ENCODE data around the gene TNFRSF4. TPM values are rescaled to one million over a fixed set of nuclear protein-coding genes. Genes with fewer than 3 reads are reported as not detected.

TNFRSF4 gene
- total and polyA plus RNA-seq, 2 donors from 2014 or later = 3.3 to 5.1 TPM

DNA sequence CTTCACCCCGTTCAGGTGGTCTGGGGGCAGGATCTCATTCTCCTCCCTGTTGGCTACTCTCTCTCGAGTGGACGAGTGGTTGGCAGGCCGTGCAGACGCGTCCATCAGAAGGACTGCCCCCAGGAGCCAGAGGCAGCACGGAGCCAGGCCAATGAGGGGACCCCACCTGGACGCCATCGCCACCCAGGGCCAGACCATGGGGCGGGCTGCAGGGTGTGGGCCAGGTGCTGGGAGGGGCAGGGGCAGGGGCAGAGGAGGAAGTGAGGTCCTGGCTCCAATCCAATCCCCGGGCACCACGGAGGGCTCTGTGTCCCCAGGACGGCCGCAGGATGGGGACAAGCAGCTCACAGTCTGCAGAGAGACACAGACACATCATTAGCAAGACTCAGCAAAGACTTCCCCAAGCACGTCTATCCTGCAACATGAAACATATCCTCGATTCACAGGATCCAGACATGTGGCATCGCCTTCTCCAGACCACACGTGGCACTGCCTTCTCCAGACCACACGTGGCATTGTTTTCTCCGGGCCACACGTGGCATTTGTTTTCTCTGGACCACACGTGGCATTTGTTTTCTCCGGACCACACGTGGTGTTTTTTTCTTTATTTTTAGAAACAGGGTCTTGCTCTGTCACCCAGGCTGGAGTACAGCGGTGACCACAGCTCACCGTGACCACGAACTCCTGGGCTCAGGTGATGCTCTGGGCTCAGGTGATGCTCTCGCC is 14.8 kb upstream of the TNFRSF4 start:
- Histone ChIP-seq H3K4me1 (ENCODE audit: control insufficient read depth in 2 of 3, insufficient read depth in 2 of 3, low read depth in 1 of 3, low read length in 3 of 3) (peaks cover 0 to 25% (median 12%) of the 10 kb centered on the region in 3 donors), H3K27me3 (ENCODE audit: control insufficient read depth, insufficient read depth, low read length) (no peaks in the 10 kb centered on the region), H3K9ac (ENCODE audit: low read length in 3 of 3) (no peak overlapping the region), H3K27ac (ENCODE audit: low read depth in 2 of 2, low read length in 2 of 2) (no peak overlapping the region), H3K4me3 (ENCODE audit: low read length in 3 of 3) (no peak overlapping the region), H3K36me3 (ENCODE audit: control insufficient read depth in 2 of 3, insufficient read depth in 3 of 3, low read length in 3 of 3) (peaks cover 0 to 19% (median 13%) of the 10 kb centered on the region in 3 donors), H3K9me3 (ENCODE audit: control insufficient read depth in 2 of 3, insufficient read depth in 1 of 3, low read length in 3 of 3) (no peaks in the 10 kb centered on the region)
- DNase-seq (no peak), FAIRE-seq (no peak)
- TF ChIP-seq, protein P1, sequence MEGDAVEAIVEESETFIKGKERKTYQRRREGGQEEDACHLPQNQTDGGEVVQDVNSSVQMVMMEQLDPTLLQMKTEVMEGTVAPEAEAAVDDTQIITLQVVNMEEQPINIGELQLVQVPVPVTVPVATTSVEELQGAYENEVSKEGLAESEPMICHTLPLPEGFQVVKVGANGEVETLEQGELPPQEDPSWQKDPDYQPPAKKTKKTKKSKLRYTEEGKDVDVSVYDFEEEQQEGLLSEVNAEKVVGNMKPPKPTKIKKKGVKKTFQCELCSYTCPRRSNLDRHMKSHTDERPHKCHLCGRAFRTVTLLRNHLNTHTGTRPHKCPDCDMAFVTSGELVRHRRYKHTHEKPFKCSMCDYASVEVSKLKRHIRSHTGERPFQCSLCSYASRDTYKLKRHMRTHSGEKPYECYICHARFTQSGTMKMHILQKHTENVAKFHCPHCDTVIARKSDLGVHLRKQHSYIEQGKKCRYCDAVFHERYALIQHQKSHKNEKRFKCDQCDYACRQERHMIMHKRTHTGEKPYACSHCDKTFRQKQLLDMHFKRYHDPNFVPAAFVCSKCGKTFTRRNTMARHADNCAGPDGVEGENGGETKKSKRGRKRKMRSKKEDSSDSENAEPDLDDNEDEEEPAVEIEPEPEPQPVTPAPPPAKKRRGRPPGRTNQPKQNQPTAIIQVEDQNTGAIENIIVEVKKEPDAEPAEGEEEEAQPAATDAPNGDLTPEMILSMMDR (IDR thresholded peaks at IDR 0.05; ENCODE audit: borderline replicate concordance, extremely low read depth, insufficient read depth) = no peak
- intact Hi-C loops (cut with DNase I) = no loop called here

DNA sequence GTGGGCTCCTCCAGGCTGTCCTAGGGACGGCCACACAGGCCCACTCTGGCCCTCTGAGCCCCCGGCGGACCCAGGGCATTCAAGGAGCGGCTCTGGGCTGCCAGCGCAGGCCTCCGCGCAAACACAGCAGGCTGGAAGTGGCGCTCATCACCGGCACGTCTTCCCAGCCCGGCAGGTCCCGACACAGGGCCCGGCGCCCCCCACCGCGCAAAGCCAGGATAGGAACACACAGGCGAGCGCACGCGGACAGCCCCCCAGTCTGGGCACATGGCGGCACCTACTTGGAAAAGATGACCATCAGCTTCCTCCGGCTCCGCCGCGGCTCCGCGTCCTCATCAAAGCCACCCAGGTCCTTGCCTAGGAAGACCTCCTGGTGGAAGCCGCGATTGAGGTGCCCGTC is 14.2 kb upstream of the TNFRSF4 start:
- H3K4me1 ChIP-seq (ENCODE audit: control insufficient read depth in 2 of 3, insufficient read depth in 2 of 3, low read depth in 1 of 3, low read length in 3 of 3) = peaks cover 0 to 24% (median 12%) of the 10 kb centered on the region in 3 donors
- FAIRE-seq (no peak), DNase-seq (no peak)
- H3K27me3 ChIP-seq (ENCODE audit: control insufficient read depth, insufficient read depth, low read length) = no peaks in the 10 kb centered on the region
- peaks cover 0 to 20% (median 15%) of the 10 kb centered on the region in 3 donors for H3K36me3 ChIP-seq (ENCODE audit: control insufficient read depth in 2 of 3, insufficient read depth in 3 of 3, low read length in 3 of 3)
- intact Hi-C loops (cut with DNase I) = no loop called here
- no peak overlapping the region for H3K9ac ChIP-seq (ENCODE audit: low read length in 3 of 3)
- H3K9me3 ChIP-seq (ENCODE audit: control insufficient read depth in 2 of 3, insufficient read depth in 1 of 3, low read length in 3 of 3) = no peaks in the 10 kb centered on the region
- no peak overlapping the region for H3K27ac ChIP-seq (ENCODE audit: low read depth in 2 of 2, low read length in 2 of 2)
- no peak overlapping the region for H3K4me3 ChIP-seq (ENCODE audit: low read length in 3 of 3)
- TF ChIP-seq, protein P1 (IDR thresholded peaks at IDR 0.05; ENCODE audit: borderline replicate concordance, extremely low read depth, insufficient read depth) = no peak

DNA sequence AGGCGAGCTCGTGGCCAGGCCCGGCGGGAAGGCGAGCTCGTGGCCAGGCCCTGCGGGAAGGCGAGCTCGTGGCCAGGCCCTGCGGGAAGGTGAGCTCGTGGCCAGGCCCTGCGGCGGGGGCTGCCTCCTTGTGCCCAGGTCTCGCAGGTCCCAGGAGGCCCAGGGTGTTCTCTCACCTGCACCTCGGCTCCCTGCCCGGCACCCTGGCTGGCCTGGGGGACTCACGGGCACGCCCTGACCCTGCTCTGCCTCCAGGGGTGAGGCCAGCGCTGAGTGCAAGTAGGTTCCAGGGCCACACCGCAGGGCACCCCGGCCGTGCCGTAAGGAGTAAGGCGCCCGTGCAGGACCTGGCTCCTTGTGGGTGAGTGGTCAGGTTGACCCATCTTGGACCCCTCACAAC is 13.4 kb upstream of the TNFRSF4 start:
- H3K36me3 ChIP-seq (ENCODE audit: control insufficient read depth in 2 of 3, insufficient read depth in 3 of 3, low read length in 3 of 3) = peaks cover 4 to 27% (median 21%) of the 10 kb centered on the region in 3 donors

More for the DNA sequence above, 13.4 kb upstream of the TNFRSF4 start:
- TF ChIP-seq, protein P1 (IDR thresholded peaks at IDR 0.05; ENCODE audit: borderline replicate concordance, extremely low read depth, insufficient read depth) = no peak
- Histone ChIP-seq H3K4me1 (ENCODE audit: control insufficient read depth in 2 of 3, insufficient read depth in 2 of 3, low read depth in 1 of 3, low read length in 3 of 3) (peaks cover 0 to 16% (median 12%) of the 10 kb centered on the region in 3 donors), H3K27me3 (ENCODE audit: control insufficient read depth, insufficient read depth, low read length) (no peaks in the 10 kb centered on the region), H3K4me3 (ENCODE audit: low read length in 3 of 3) (no peak overlapping the region), H3K27ac (ENCODE audit: low read depth in 2 of 2, low read length in 2 of 2) (no peak overlapping the region), H3K9me3 (ENCODE audit: control insufficient read depth in 2 of 3, insufficient read depth in 1 of 3, low read length in 3 of 3) (no peaks in the 10 kb centered on the region), H3K9ac (ENCODE audit: low read length in 3 of 3) (no peak overlapping the region)
- intact Hi-C loops (cut with DNase I) = no loop called here
- FAIRE-seq (no peak), DNase-seq (no peak)
